DOHH2 (cell line): ENCODE results near the gene RPS15A.

ENCODE experiments used
- EZH2phosphoT487 ChIP-seq: fragments of 200-600 bp; sonication (generic); IDR thresholded peaks from 2 replicates; pipeline ENCODE4 v1.6.1; 2017; ENCODE audit warnings: borderline replicate concordance, mild to moderate bottlenecking, antibody characterized with exemption, low read length, moderate library complexity, mixed read lengths
- TF ChIP-seq, protein P1 (sequence below): fragments of 200-600 bp; sonication (generic); IDR thresholded peaks from one replicate; pipeline ENCODE4 v1.5.1; 2014; ENCODE audit warnings: antibody characterized with exemption, mild to moderate bottlenecking, low read depth, low read length; ENCODE audit not compliant: poor library complexity, severe bottlenecking

DNA sequence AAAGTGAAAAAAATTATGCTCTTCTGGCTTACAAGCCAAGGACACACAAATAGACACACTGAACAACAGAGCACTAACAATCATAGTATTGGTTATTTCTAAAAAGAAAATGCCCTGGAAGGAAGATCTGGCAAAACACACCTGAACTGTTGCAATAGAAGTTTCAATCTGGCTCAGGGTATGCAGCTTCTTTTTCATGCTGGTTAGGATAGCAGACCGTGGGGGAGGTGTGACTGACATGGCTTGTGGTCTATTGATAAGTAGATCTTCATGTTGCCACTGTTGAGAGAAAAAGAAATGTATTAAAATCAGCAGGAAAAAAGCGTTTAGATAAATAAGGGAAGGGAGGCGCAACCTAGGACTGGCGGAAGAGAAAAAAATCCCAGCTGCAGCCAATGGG, 37.8 kb upstream of the RPS15A start:
- TF ChIP-seq, protein P1, sequence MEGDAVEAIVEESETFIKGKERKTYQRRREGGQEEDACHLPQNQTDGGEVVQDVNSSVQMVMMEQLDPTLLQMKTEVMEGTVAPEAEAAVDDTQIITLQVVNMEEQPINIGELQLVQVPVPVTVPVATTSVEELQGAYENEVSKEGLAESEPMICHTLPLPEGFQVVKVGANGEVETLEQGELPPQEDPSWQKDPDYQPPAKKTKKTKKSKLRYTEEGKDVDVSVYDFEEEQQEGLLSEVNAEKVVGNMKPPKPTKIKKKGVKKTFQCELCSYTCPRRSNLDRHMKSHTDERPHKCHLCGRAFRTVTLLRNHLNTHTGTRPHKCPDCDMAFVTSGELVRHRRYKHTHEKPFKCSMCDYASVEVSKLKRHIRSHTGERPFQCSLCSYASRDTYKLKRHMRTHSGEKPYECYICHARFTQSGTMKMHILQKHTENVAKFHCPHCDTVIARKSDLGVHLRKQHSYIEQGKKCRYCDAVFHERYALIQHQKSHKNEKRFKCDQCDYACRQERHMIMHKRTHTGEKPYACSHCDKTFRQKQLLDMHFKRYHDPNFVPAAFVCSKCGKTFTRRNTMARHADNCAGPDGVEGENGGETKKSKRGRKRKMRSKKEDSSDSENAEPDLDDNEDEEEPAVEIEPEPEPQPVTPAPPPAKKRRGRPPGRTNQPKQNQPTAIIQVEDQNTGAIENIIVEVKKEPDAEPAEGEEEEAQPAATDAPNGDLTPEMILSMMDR, result no peak
- TF ChIP-seq EZH2phosphoT487, result no peak
